ENCODE results near the gene PCNX1. TPM values are rescaled to one million over a fixed set of nuclear protein-coding genes. Genes with fewer than 3 reads are reported as not detected.
A peak's percentile ranks its signal among the peaks of the same experiment; 100 is the strongest.

PCNX1 gene
- polyA plus RNA-seq, 3 donors, result 7.3 to 26.7 (median 8.1) TPM

DNA sequence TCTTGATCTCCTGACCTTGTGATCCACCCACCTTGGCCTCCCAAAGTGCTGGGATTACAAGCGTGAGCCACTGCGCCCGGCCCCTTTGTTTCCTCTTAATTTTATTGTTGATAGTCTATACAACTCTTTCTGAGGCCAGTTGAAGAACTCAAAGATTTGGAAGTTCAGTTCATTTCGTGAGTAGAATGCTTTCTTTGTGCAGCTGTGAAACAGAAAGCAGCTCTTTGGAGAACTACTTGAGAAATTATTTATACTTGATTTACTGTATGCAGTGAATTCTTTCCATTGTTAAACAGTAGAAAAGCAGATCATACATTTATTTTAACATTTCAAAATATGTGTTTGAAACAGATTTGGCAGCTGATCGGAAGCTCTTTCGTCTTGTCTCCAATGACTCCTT lies 69.3 kb downstream of the PCNX1 start:
- TF ChIP-seq, protein P1, sequence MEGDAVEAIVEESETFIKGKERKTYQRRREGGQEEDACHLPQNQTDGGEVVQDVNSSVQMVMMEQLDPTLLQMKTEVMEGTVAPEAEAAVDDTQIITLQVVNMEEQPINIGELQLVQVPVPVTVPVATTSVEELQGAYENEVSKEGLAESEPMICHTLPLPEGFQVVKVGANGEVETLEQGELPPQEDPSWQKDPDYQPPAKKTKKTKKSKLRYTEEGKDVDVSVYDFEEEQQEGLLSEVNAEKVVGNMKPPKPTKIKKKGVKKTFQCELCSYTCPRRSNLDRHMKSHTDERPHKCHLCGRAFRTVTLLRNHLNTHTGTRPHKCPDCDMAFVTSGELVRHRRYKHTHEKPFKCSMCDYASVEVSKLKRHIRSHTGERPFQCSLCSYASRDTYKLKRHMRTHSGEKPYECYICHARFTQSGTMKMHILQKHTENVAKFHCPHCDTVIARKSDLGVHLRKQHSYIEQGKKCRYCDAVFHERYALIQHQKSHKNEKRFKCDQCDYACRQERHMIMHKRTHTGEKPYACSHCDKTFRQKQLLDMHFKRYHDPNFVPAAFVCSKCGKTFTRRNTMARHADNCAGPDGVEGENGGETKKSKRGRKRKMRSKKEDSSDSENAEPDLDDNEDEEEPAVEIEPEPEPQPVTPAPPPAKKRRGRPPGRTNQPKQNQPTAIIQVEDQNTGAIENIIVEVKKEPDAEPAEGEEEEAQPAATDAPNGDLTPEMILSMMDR (IDR thresholded peaks at IDR 0.05), result no peak
- H3K27ac ChIP-seq (ENCODE audit: low read depth in 1 of 2, low read length in 2 of 2), result no peak overlapping the region
- intact Hi-C loops (cut with micrococcal nuclease), result loop anchor here (10.0 kb wide), 3 partner anchors 72 to 372 kb away; partner anchors contain the start of genes MED6 (in 1 of the 2) and PCNX1 (in 1 of the 2)
- Mint-ChIP-seq H3K27ac (peak overlapping the region in 2 of 7 donors; percentile 58 to 67), H3K9me3 (no peaks in the 10 kb centered on the region), H3K27me3 (ENCODE audit: low read depth in 3 of 3) (no peaks in the 10 kb centered on the region), H3K36me3 (peaks cover 51 to 60% of the 10 kb centered on the region in 2 donors), H3K4me3 (no peak overlapping the region), H3K4me1 (peaks cover 13% of the 10 kb centered on the region)
- H3K36me3 ChIP-seq (replicated peaks in 1 of 2; ENCODE audit: control insufficient read depth in 1 of 2, insufficient read depth in 2 of 2, low read length in 2 of 2), result peaks cover 44 to 69% of the 10 kb centered on the region in 2 donors
- peaks cover 3 to 12% of the 10 kb centered on the region in 2 donors for H3K4me1 ChIP-seq (ENCODE audit: control insufficient read depth in 1 of 2, insufficient read depth in 2 of 2, low read length in 2 of 2)
- WGBS (ENCODE audit: insufficient coverage), result 100% methylated on average over 2 of the region's 6 CpGs
- no peaks in the 10 kb centered on the region for H3K27me3 ChIP-seq (ENCODE audit: control insufficient read depth in 2 of 2, insufficient read depth in 2 of 2, low read length in 2 of 2)
- no peak overlapping the region for H2AFZ ChIP-seq (ENCODE audit: insufficient read depth, low read depth, low read length, poor library complexity, severe bottlenecking)
- H3K9me3 ChIP-seq (replicated peaks in 1 of 2; ENCODE audit: control insufficient read depth in 1 of 2, insufficient read depth in 1 of 2, low read length in 2 of 2), result no peaks in the 10 kb centered on the region
- no peak overlapping the region for H3K4me2 ChIP-seq (replicated peaks; ENCODE audit: extremely low read depth, low read length, poor library complexity, severe bottlenecking)
- H3K9ac ChIP-seq (ENCODE audit: insufficient read depth, low read length, poor library complexity, severe bottlenecking), result no peak overlapping the region
- no peak overlapping the region for H3K4me3 ChIP-seq (replicated peaks in 1 of 3; ENCODE audit: low read depth in 2 of 3, low read length in 3 of 3)
- no peak for DNase-seq
- peaks cover 55% of the 10 kb centered on the region for H3K79me2 ChIP-seq (ENCODE audit: insufficient read depth, low read length)
- H4K20me1 ChIP-seq (ENCODE audit: insufficient read depth, low read length), result peaks cover 48% of the 10 kb centered on the region

GRCh38 chr14:70981000-70981952 lies 74.0 kb downstream of the PCNX1 start:
- Mint-ChIP-seq H3K4me1 (peaks cover 23% of the 10 kb centered on the region), H3K27ac (peak overlapping the region in 6 of 7 donors; percentile 18 to 81 (median 43)), H3K27me3 (ENCODE audit: low read depth in 3 of 3) (no peaks in the 10 kb centered on the region), H3K36me3 (peaks cover 31 to 43% of the 10 kb centered on the region in 2 donors), H3K4me3 (no peak overlapping the region), H3K9me3 (peaks cover 0 to 2% (median 0%) of the 10 kb centered on the region in 7 donors)
- peak; percentile 17 to 60 (median 37) for DNase-seq
- H3K9ac ChIP-seq (ENCODE audit: insufficient read depth, low read length, poor library complexity, severe bottlenecking), result no peak overlapping the region
- H3K9me3 ChIP-seq (replicated peaks in 1 of 2; ENCODE audit: control insufficient read depth in 1 of 2, insufficient read depth in 1 of 2, low read length in 2 of 2), result no peaks in the 10 kb centered on the region
- TF ChIP-seq, protein P1 (IDR thresholded peaks at IDR 0.05), result no peak
- WGBS (ENCODE audit: insufficient coverage), result no CpG with 5 or more reads among the region's 6 CpGs
- intact Hi-C loops (cut with micrococcal nuclease), result no loop called here
- H4K20me1 ChIP-seq (ENCODE audit: insufficient read depth, low read length), result peaks cover 43% of the 10 kb centered on the region
- peaks cover 31 to 49% of the 10 kb centered on the region in 2 donors for H3K36me3 ChIP-seq (replicated peaks in 1 of 2; ENCODE audit: control insufficient read depth in 1 of 2, insufficient read depth in 2 of 2, low read length in 2 of 2)
- peaks cover 8 to 25% of the 10 kb centered on the region in 2 donors for H3K4me1 ChIP-seq (ENCODE audit: control insufficient read depth in 1 of 2, insufficient read depth in 2 of 2, low read length in 2 of 2)
- H3K27me3 ChIP-seq (ENCODE audit: control insufficient read depth in 2 of 2, insufficient read depth in 2 of 2, low read length in 2 of 2), result no peaks in the 10 kb centered on the region
- H3K27ac ChIP-seq (ENCODE audit: low read depth in 1 of 2, low read length in 2 of 2), result peak overlapping the region in 1 of 2 donors; percentile 72
- H3K79me2 ChIP-seq (ENCODE audit: insufficient read depth, low read length), result peaks cover 81% of the 10 kb centered on the region
- peak overlapping the region; percentile 20 for H3K4me2 ChIP-seq (replicated peaks; ENCODE audit: extremely low read depth, low read length, poor library complexity, severe bottlenecking)
- H2AFZ ChIP-seq (ENCODE audit: insufficient read depth, low read depth, low read length, poor library complexity, severe bottlenecking), result no peak overlapping the region
- H3K4me3 ChIP-seq (replicated peaks in 1 of 3; ENCODE audit: low read depth in 2 of 3, low read length in 3 of 3), result no peak overlapping the region

All from CD14-positive monocyte (primary cell).